GM10248 (cell line): ENCODE data around the gene C5.

Experiments
- CTCF ChIA-PET: fragments of 300-600 bp; sonication (Branson Sonifier 250); formaldehyde crosslinking; extraction: SDS; loops from one replicate; lab custom pipeline; 2021; ENCODE audit warnings: antibody characterized with exemption; lab: Yijun Ruan, JAX
- POLR2A ChIA-PET: fragments of 350-650 bp; sonication (Branson Sonifier 250); formaldehyde crosslinking; extraction: SDS; loops from one replicate; lab custom pipeline; 2020; ENCODE audit warnings: antibody characterized with exemption; lab: Yijun Ruan, JAX
- DNase-seq: peaks from one replicate; pipeline ENCODE4 v3.0.0; 2012; ENCODE audit errors: extremely low spot score
- CTCF ChIP-seq: IDR thresholded peaks from 2 replicates; pipeline ENCODE4 v1.5.1; 2012; ENCODE audit warnings: mild to moderate bottlenecking, low read depth; ENCODE audit errors: extremely low read depth, missing control alignments, control extremely low read depth

Gene C5

GRCh38 chr9:120970244-120970643, 79.8 kb downstream of the C5 start:
- CTCF ChIA-PET = interaction anchor here (0.8 to 4.1 kb wide), 3 partner anchors 12 to 33 kb away, joined by 3 to 29 read pairs (median 4); no protein-coding TSS in a partner anchor
- POLR2A ChIA-PET = interaction anchor here (0.5 kb wide), 1 partner anchor 418 kb away, joined by 3 read pairs; no protein-coding TSS in a partner anchor
- DNase-seq = no peak
- no peak for TF ChIP-seq CTCF

- ChIA-PET POLR2A (no interaction called here), CTCF (interaction anchor here (1.8 kb wide), 1 partner anchor 16 kb away, joined by 8 read pairs; no protein-coding TSS in a partner anchor)
- TF ChIP-seq CTCF = no peak
- DNase-seq = no peak
Measured at GRCh38 chr9:120966013-120966369, 84.1 kb downstream of the C5 start.

DNA sequence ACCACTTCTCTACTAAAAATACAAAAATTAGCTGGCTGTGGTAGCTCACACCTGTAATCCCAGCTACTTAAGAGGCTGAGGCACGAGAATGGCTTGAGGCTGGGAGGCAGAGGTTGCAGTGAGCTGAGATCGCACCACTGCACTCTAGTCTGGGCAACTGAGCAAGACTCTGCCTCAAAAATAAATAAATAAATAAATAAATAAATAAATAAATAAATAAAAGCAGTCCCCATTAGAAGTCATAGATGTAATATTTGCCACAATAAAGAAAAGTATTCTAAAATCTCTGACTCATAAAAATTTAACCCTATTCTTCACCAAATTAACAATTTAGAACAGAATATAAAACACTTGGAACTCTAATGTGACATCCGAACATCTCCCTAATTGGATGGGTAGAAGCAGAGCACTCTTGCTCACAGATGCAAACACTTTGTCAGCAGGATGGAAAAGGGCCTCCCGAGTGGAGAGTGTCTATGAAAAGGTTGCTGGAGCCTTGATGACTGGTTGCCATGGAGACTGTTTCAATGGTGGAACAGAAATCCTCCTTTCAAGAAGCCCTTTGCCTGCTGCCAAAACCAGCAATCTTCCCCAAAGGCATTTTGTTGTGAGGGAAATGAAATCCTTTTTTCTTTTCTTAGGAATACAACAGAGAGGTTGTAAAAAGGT, 84.6 kb downstream of the C5 start:
- ChIA-PET CTCF (interaction anchor here (0.7 to 2.3 kb wide), 6 partner anchors 11 to 126 kb away, joined by 3 to 11 read pairs (median 6); no protein-coding TSS in a partner anchor), POLR2A (no interaction called here)
- no peak for TF ChIP-seq CTCF
- no peak for DNase-seq

- no peak for TF ChIP-seq CTCF
- DNase-seq = no peak
- ChIA-PET POLR2A (no interaction called here), CTCF (interaction anchor here (1.1 to 1.4 kb wide), 2 partner anchors 10 to 39 kb away, joined by 3 read pairs; no protein-coding TSS in a partner anchor)
Measured at GRCh38 chr9:120961936-120962335, 88.1 kb downstream of the C5 start.

DNA sequence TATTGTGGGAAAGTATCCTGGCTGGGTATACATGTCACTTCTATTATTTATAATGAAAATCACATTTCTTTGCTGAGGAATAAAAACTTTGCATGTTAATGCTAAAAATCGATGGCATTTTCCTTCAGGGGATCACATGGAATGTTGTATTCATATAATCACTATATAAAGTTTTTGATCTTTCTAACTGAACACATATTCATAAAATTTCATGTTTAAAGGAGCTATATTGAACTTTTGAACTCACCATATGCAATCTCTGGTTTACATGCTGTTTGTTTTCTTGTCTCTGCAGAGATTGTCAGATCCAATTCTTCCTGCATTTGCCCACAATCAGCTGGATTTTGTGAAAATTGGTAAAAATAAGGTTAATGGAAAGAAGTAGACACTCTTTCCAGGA, 90.1 kb downstream of the C5 start:
- no peak for TF ChIP-seq CTCF
- CTCF ChIA-PET = interaction anchor here (1.0 to 2.0 kb wide), 5 partner anchors 10 to 67 kb away, joined by 3 to 12 read pairs (median 4); no protein-coding TSS in a partner anchor
- no peak for DNase-seq
- POLR2A ChIA-PET = interaction anchor here (1.3 kb wide), 1 partner anchor 35 kb away, joined by 3 read pairs; no protein-coding TSS in a partner anchor

DNA sequence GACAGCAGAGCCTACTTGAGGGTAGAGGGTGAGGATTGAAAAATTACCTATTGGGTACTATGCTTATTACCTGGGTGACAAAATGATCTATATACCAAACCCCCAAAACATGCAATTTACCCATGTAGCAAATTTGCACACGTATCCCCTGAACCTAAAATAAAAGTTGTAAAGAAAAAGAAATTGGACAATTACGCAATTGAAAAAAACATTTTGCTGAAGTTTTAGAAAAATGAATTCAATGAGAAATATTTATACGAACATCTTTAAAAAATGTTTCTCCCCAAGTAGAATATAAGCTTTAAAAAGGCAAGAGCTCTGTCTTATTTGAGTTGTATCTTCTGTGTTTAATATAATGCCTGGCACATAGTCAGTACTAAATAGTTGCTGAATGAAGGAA, 93.2 kb downstream of the C5 start:
- ChIA-PET POLR2A (no interaction called here), CTCF (interaction anchor here (1.1 to 1.3 kb wide), 2 partner anchors 10 to 20 kb away, joined by 3 to 4 read pairs; no protein-coding TSS in a partner anchor)
- no peak for DNase-seq
- no peak for TF ChIP-seq CTCF
